Bronchial epithelial cell (primary cell): ENCODE measurements around the gene CEP85L. TPM values are rescaled to one million over a fixed set of nuclear protein-coding genes. Genes with fewer than 3 reads are reported as not detected.

ENCODE experiments used
- DNase-seq: peaks from one replicate; pipeline ENCODE4 v3.0.0-alpha.2; 2010; ENCODE audit warnings: low read depth
- FAIRE-seq: peaks from 2 replicates; lab custom pipeline; 2011; peaks lifted over from hg19 to GRCh38; lab: Jason Lieb, UNC
- H3K27me3 ChIP-seq: 2 replicates; pipeline ENCODE4 v1.5.1; 2011; ENCODE audit warnings: low read length; ENCODE audit not compliant: control insufficient read depth, insufficient read depth
- H3K36me3 ChIP-seq: 2 replicates; pipeline ENCODE4 v1.5.1; 2011; ENCODE audit warnings: low read length; ENCODE audit not compliant: control insufficient read depth, insufficient read depth
- H3K4me3 ChIP-seq: 2 replicates; pipeline ENCODE4 v1.5.1; 2011; ENCODE audit warnings: mild to moderate bottlenecking, low read depth, low read length, control low read depth
- total RNA-seq: library from RNA; depleted of rRNA; stranded (reverse); fragments of >200 nt; gene quantifications from 2 replicates; pipeline ENCODE4 v1.2.1, GENCODE V29; 2014
- TF ChIP-seq, protein P1 (sequence below): IDR thresholded peaks from 2 replicates; pipeline ENCODE4 v1.5.1; 2011; ENCODE audit warnings: mild to moderate bottlenecking, moderate library complexity, low read length, control low read depth, inconsistent platforms; ENCODE audit not compliant: insufficient read depth, severe bottlenecking

Gene CEP85L
- total RNA-seq, 1 donor from 2014 or later = 7.1 TPM

DNA sequence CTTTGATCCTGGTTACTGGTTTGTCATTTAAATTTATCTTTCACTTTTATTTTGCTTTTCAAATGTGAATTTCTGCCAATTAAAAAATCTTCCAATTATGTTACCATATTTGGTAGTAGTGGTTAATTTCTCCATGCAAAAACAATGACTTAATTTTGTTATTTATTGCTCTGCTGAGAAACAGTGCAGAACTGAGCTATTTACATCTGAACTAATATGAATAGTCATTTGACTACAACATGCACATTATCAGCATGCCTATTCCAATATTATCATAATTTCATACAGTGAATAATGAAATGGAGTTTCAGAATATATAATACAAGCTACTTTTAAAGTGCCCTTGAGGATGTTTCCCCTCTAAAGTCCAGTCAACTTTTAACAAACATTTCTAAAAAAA, 102.8 kb downstream of the CEP85L start:
- no peaks in the 10 kb centered on the region for H3K27me3 ChIP-seq
- H3K4me3 ChIP-seq = no peak overlapping the region
- DNase-seq (no peak), FAIRE-seq (no peak)
- TF ChIP-seq, protein P1, sequence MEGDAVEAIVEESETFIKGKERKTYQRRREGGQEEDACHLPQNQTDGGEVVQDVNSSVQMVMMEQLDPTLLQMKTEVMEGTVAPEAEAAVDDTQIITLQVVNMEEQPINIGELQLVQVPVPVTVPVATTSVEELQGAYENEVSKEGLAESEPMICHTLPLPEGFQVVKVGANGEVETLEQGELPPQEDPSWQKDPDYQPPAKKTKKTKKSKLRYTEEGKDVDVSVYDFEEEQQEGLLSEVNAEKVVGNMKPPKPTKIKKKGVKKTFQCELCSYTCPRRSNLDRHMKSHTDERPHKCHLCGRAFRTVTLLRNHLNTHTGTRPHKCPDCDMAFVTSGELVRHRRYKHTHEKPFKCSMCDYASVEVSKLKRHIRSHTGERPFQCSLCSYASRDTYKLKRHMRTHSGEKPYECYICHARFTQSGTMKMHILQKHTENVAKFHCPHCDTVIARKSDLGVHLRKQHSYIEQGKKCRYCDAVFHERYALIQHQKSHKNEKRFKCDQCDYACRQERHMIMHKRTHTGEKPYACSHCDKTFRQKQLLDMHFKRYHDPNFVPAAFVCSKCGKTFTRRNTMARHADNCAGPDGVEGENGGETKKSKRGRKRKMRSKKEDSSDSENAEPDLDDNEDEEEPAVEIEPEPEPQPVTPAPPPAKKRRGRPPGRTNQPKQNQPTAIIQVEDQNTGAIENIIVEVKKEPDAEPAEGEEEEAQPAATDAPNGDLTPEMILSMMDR = no peak
- H3K36me3 ChIP-seq = no peaks in the 10 kb centered on the region

DNA sequence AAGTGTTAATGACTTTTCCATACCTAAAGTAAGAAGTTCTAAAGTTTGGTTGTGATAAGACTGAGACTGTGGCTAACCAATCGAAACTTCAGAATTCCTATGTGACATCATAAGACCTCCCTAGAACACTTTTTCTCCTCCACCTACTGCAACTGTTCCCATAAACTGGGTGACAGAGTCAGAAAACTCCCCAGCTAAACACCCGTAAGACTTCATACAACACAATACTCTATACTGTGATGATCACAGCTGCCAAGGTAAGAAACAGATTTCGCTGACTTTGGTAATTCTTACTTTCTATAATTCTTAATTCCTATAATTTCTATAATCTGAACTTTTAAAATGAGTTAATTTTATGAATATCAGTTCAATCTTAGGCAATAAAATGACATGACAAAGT, 103.3 kb downstream of the CEP85L start, which contains the start of gene PLN:
Gene PLN (plus strand): TSS at position 161 of the 400 bp plus-strand sequence. CDS start 10,626 bp downstream, outside the sequence.
- FAIRE-seq (no peak), DNase-seq (no peak)
- H3K27me3 ChIP-seq = no peaks in the 10 kb centered on the region
- H3K4me3 ChIP-seq = no peak within 1 kb of the TSS
- no peaks in the 10 kb centered on the region for H3K36me3 ChIP-seq
- TF ChIP-seq, protein P1 = no peak

DNA sequence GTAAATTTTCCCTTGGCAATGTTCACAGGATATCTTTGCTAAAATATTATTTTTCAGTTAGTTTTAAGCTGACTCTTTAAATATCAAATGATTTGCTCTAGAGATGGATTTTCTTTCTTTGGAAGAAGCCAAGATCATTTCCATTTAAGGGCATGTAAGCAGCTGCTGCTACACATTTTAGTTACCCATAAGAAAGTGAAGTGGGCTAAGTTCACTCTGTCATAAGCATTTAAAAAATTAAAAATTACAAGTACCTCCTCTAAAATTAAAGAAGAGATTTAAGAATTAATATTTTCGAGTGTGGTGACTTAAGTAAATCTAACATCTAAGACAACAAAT, 104.5 kb downstream of the CEP85L start:
- TF ChIP-seq, protein P1 = no peak
- DNase-seq (no peak), FAIRE-seq (no peak)
- H3K36me3 ChIP-seq = no peaks in the 10 kb centered on the region
- no peak overlapping the region for H3K4me3 ChIP-seq
- H3K27me3 ChIP-seq = no peaks in the 10 kb centered on the region

DNA sequence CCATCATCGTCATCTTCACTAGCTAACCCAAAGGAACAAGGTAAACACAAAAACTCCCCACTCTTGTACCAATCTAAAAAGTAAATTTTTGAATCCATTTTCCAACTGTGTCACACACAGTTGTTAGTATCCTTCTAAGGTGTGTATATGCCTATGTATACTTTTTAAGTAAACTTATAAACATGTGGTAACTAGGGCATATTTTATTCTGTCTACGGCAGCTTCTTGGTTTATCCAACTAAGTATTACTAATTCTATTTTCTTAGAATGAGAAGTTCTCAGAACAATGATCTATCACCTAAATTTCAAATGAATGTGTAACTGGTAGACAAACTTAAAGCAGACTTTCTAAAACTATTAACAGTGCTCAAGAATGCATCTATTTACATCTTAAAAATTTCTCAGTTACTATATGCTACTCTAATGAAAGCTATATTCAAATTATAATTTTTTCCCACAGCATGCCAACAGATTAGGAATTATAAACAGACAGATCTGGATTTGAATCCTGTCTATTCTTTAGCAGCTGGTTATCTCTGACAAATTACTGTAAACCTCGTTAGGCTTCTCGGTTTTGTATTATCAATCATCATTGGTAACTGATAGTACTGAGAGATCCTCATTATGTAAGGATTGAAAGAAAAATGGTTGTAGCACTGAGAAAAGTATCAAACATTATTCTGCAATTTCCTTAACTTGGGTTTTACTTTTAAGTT, 105.1 kb downstream of the CEP85L start:
- TF ChIP-seq, protein P1 = no peak
- no peak for FAIRE-seq
- DNase-seq = no peak
- Histone ChIP-seq H3K4me3 (no peak overlapping the region), H3K27me3 (no peaks in the 10 kb centered on the region), H3K36me3 (no peaks in the 10 kb centered on the region)

DNA sequence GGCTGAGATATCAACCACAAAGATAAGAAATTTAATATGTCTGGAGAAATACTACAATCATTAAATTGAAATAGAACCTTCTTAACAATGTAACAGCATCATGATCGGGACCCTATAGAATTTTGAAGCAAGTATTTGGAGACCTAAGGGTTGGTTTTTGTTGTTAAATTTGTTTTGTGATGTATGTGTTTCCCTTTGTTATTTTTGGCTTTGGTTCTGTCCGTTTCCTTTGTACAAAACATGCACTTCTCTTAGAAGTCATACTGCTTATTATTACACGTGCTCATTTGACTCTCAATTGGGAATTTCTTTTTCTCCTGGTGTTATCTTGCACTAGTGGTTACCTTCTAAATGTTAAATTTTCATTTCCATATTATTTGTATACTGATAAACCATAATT, 107.3 kb downstream of the CEP85L start:
- Histone ChIP-seq H3K4me3 (no peak overlapping the region), H3K36me3 (no peaks in the 10 kb centered on the region), H3K27me3 (no peaks in the 10 kb centered on the region)
- TF ChIP-seq, protein P1 = no peak
- no peak for DNase-seq
- no peak for FAIRE-seq
